DND-41 (cell line): ENCODE measurements around the gene TGFBR2.

Experiments used
- ATAC-seq: fragments of 200-7000 bp; cut with Tn5 transposase; 3 replicates; pipeline ENCODE4 v1.9.1; 2021; ENCODE audit warnings: low read depth; ENCODE audit not compliant: insufficient read depth
- DNase-seq: peaks from one replicate; pipeline ENCODE4 v3.0.0-alpha.2; 2020
- H2AFZ ChIP-seq: 2 replicates; pipeline ENCODE4 v1.6.0; 2012; ENCODE audit warnings: low read depth, low read length
- H3K27ac ChIP-seq: 2 replicates; pipeline ENCODE4 v1.5.1; 2012; ENCODE audit warnings: low read length, inconsistent platforms
- H3K27me3 ChIP-seq: fragments of 200-600 bp; sonication (generic); 2 replicates; pipeline ENCODE4 v1.6.0; 2012; ENCODE audit warnings: low read length, mild to moderate bottlenecking, inconsistent platforms; ENCODE audit not compliant: insufficient read depth, poor library complexity
- H3K36me3 ChIP-seq: 2 replicates; pipeline ENCODE4 v1.5.1; 2012; ENCODE audit warnings: low read length, inconsistent platforms; ENCODE audit not compliant: insufficient read depth
- H3K4me1 ChIP-seq: 2 replicates; pipeline ENCODE4 v1.5.1; 2012; ENCODE audit warnings: mild to moderate bottlenecking, low read length; ENCODE audit not compliant: insufficient read depth
- H3K4me2 ChIP-seq: 2 replicates; pipeline ENCODE4 v1.6.0; 2012; ENCODE audit warnings: mild to moderate bottlenecking, moderate library complexity, low read length, inconsistent platforms; ENCODE audit not compliant: insufficient read depth
- H3K4me3 ChIP-seq, 2 experiments: fragments of 200-600 bp in 1 of 2; shearing (Covaris generic) in 1 of 2; 2 replicates each; pipeline ENCODE4 v1.5.1; 2012 to 2016; ENCODE audit warnings: inconsistent platforms in 2 of 2, low read length in 2 of 2, mild to moderate bottlenecking in 2 of 2, low read depth in 1 of 2, moderate library complexity in 1 of 2
- H3K79me2 ChIP-seq: 2 replicates; pipeline ENCODE4 v1.6.0; 2012; ENCODE audit warnings: low read length, inconsistent platforms; ENCODE audit not compliant: insufficient read depth
- H3K9ac ChIP-seq: 2 replicates; pipeline ENCODE4 v1.6.0; 2012; ENCODE audit warnings: low read depth, mild to moderate bottlenecking, inconsistent platforms, low read length, moderate library complexity
- H3K9me3 ChIP-seq: 2 replicates; pipeline ENCODE4 v1.5.1; 2012; ENCODE audit warnings: low read length, moderate library complexity, mild to moderate bottlenecking, inconsistent platforms; ENCODE audit not compliant: insufficient read depth, severe bottlenecking
- H4K20me1 ChIP-seq: 2 replicates; pipeline ENCODE4 v1.6.0; 2012; ENCODE audit warnings: low read length; ENCODE audit not compliant: insufficient read depth
- CTCF ChIP-seq: IDR thresholded peaks from 2 replicates; pipeline ENCODE4 v1.5.1; 2012; ENCODE audit warnings: borderline replicate concordance, low read length, moderate library complexity, mild to moderate bottlenecking; ENCODE audit not compliant: poor library complexity, severe bottlenecking; ENCODE audit errors: extremely low read depth
- EZH2 ChIP-seq: IDR thresholded peaks from 3 replicates; pipeline ENCODE4 v1.6.1; 2012; ENCODE audit warnings: borderline replicate concordance, low read depth, mild to moderate bottlenecking, moderate library complexity, low read length, inconsistent platforms; ENCODE audit not compliant: severe bottlenecking

TGFBR2 gene

GRCh38 chr3:30611613-30612436, 5.4 kb downstream of the TGFBR2 start:
- peaks cover 4% of the 10 kb centered on the region; the same call in 1 of the 2 replicates for H3K36me3 ChIP-seq
- H3K27ac ChIP-seq: peak overlapping the region; percentile 59
- DNase-seq (peak; percentile 35), ATAC-seq (peak; percentile 65)
- H4K20me1 ChIP-seq: peaks cover 38% of the 10 kb centered on the region; the same call in 1 of the 2 replicates
- H3K27me3 ChIP-seq: no peaks in the 10 kb centered on the region
- peaks cover 99% of the 10 kb centered on the region for H3K79me2 ChIP-seq
- peak overlapping the region; percentile 25; the same call in 1 of the 2 replicates for H3K9ac ChIP-seq
- no peaks in the 10 kb centered on the region for H3K9me3 ChIP-seq
- TF ChIP-seq EZH2: no peak
- TF ChIP-seq CTCF: no peak
- peaks cover 79% of the 10 kb centered on the region for H3K4me1 ChIP-seq
- no peak overlapping the region for H2AFZ ChIP-seq
- 0 out of 4 replicates have a peak overlapping the region, but pooled peaks of 1 of the 2 experiments have one; percentile 9 for H3K4me3 ChIP-seq
- H3K4me2 ChIP-seq: peak overlapping the region; percentile 70

- H3K27me3 ChIP-seq: no peaks in the 10 kb centered on the region
- H3K9me3 ChIP-seq: no peaks in the 10 kb centered on the region
- H4K20me1 ChIP-seq: peaks cover 39% of the 10 kb centered on the region; the same call in 1 of the 2 replicates
- ATAC-seq (no peak), DNase-seq (no peak)
- no peak overlapping the region for H2AFZ ChIP-seq
- H3K36me3 ChIP-seq: peaks cover 4% of the 10 kb centered on the region; the same call in 1 of the 2 replicates
- peak overlapping the region; percentile 59 for H3K27ac ChIP-seq
- peaks cover 76% of the 10 kb centered on the region for H3K4me1 ChIP-seq
- H3K4me3 ChIP-seq: no peak overlapping the region
- H3K4me2 ChIP-seq: peak overlapping the region; percentile 70
- TF ChIP-seq CTCF (no peak), EZH2 (no peak)
- H3K79me2 ChIP-seq: peaks cover 99% of the 10 kb centered on the region
- H3K9ac ChIP-seq: no peak overlapping the region
Observed at GRCh38 chr3:30612437-30613132, 6.2 kb downstream of the TGFBR2 start.

- peaks cover 75% of the 10 kb centered on the region for H3K4me1 ChIP-seq
- no peak overlapping the region for H2AFZ ChIP-seq
- H3K4me3 ChIP-seq: no peak overlapping the region
- H3K9me3 ChIP-seq: no peaks in the 10 kb centered on the region
- H3K9ac ChIP-seq: peak overlapping the region; percentile 5; the same call in 1 of the 2 replicates
- H3K79me2 ChIP-seq: peaks cover 100% of the 10 kb centered on the region
- TF ChIP-seq CTCF (no peak), EZH2 (no peak)
- H3K36me3 ChIP-seq: peaks cover 7% of the 10 kb centered on the region; the same call in 1 of the 2 replicates
- H3K27me3 ChIP-seq: no peaks in the 10 kb centered on the region
- peak overlapping the region; percentile 14; the same call in 1 of the 2 replicates for H3K4me2 ChIP-seq
- ATAC-seq (no peak), DNase-seq (no peak)
- peaks cover 42% of the 10 kb centered on the region; the same call in 1 of the 2 replicates for H4K20me1 ChIP-seq
- peak overlapping the region; percentile 25; the same call in 1 of the 2 replicates for H3K27ac ChIP-seq
Observed at GRCh38 chr3:30613133-30613825, 6.9 kb downstream of the TGFBR2 start.
